Activated CD4-positive, alpha-beta T cell treated with anti-CD3 and anti-CD28 coated beads, Interleukin-2, Interleukin-4, amounts not matched to agents 100 ng/mL and 50 ng/mL, durations not matched to agents 16 hours and 8 hours (primary cell): ENCODE data around the gene TEAD1.

Experiments
- DNase-seq: peaks from one replicate; pipeline ENCODE4 v3.0.0-alpha.2; 2020; ENCODE audit warnings: low spot score

TEAD1 gene

DNA sequence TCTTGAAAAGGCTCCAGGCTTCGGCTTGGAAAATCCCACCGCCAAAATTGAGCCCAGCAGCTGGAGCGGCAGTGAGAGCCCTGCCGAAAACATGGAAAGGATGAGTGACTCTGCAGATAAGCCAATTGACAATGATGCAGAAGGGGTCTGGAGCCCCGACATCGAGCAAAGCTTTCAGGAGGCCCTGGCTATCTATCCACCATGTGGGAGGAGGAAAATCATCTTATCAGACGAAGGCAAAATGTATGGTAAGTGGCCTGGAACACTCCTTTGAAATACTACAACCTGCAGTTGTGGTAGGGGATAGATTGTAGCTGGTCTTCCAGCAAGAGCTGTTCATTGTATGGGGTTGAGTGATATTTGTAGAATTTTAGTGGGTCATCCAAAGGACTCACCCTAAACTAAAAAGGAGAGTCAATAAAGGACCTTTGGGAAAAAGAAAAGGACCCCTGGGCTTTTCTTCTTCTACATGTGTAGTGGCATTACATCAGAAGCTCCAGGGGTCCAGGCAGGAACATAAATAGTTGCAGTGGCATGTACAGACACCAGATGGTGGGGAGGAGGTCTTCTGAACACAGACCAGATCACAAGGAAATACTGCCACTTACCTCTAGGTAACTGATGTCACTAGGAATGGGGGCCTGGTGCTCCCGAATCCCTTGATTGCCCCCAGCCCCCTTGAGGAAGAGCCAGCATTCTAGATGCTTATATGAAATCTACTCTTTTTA is 90.1 kb downstream of the TEAD1 start:
- no peak for DNase-seq

DNA sequence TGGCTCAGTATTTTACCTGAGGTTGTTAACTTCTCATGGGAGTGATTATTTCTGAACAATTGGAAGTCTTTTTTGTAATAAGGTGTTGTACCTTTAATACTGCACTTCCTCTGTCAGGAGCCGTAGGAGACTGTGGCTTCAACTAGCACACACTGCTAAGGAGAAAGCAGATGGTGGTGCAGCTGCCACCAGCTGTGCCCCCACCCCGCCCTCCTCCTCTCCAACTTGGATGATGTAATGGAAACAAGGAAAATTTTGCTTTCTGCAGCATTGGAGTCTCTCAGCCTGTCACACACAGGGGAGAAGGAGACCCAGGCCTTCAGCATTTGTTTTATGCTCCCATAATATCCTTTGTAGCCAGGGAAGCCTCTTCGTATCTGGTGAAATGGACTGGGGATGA is 91.2 kb downstream of the TEAD1 start:
- no peak for DNase-seq

GRCh38 chr11:12767027-12767426 is 92.8 kb downstream of the TEAD1 start:
- DNase-seq, result no peak

DNA sequence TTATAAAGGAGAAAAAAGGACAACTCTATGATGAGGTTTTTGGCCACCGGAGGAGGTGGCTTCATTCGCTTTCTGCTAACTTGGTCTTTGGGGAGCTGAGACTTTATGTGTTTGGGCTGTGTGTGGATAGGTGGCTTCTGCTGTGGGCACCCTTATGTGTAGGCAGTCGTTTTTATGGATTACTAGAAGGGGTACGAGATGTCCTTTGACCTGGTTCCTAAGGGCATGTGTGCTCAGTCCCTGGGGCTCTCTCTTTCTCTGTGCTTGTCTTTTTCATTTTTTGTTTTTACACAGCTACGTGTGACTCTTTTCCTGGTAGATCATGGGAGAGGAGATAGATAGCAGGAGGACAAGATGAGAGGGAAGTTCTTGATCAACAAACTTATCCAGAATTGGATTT is 93.4 kb downstream of the TEAD1 start:
- DNase-seq, result no peak

GRCh38 chr11:12768726-12769673 is 94.8 kb downstream of the TEAD1 start:
- peak; percentile 39 for DNase-seq

- DNase-seq, result no peak
Measured at GRCh38 chr11:12769834-12770345, 95.7 kb downstream of the TEAD1 start.

- DNase-seq, result no peak
Measured at GRCh38 chr11:12770435-12770834, 96.2 kb downstream of the TEAD1 start.

GRCh38 chr11:12770966-12771597 is 96.9 kb downstream of the TEAD1 start:
- no peak for DNase-seq

- DNase-seq, result no peak
Measured at GRCh38 chr11:12771875-12772274, 97.7 kb downstream of the TEAD1 start.

GRCh38 chr11:12772324-12772723 is 98.1 kb downstream of the TEAD1 start:
- DNase-seq, result no peak

DNA sequence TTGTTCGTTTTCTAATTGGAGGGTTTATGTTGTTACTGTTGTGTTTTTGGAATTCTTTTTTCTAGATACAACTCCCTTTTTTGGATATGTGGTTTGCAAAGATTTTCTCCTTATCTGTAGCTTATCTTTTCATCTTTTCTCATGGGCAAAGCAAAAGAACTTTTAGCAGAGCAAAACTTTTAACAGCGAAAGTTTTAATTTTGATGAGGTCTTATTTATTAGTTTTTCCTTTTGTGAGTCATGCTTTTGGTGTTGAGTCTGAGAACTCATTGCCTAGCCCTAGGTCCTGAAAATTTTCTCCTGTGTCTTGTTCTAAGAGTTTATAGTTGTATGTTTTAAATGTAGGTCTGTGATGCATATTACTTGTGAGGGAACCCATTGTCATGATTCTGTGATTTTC is 99.4 kb downstream of the TEAD1 start:
- no peak for DNase-seq

- DNase-seq, result no peak
Measured at GRCh38 chr11:12775955-12776354, 101.7 kb downstream of the TEAD1 start.

GRCh38 chr11:12777208-12777874 is 103.1 kb downstream of the TEAD1 start:
- DNase-seq, result no peak

DNA sequence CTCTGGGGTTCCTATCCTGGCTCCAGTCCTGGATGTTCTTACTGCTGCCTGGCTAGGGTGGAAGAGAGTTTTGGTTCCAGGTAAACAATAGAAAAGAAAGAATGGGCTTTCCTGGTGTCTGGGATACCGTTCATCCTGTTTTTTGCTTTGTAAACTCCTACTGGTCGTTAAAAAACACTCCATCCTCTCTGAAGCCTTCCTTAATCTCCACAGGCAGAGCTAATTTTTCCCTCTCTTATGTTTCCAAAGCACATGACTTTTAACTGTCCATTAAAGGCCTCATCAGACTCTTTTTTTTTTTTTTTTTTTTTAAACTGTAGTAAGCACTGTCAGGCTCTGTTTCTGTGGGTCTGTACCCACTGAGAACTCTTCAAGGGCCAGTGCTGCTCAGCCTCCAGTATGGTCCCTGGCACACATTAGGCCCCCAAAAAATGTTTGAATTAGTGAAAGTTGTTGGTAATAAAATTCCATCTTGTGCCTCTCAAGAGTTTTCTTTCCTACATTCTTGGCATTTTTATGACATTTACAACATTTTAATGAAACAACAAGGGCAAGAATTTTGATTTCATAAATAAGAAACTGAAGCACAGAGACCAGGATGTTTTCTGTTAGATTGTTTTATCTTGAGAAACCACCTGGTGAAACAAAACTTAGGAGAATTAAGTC is 104.2 kb downstream of the TEAD1 start:
- no peak for DNase-seq

- no peak for DNase-seq
Measured at GRCh38 chr11:12783765-12784164, 109.5 kb downstream of the TEAD1 start.

DNA sequence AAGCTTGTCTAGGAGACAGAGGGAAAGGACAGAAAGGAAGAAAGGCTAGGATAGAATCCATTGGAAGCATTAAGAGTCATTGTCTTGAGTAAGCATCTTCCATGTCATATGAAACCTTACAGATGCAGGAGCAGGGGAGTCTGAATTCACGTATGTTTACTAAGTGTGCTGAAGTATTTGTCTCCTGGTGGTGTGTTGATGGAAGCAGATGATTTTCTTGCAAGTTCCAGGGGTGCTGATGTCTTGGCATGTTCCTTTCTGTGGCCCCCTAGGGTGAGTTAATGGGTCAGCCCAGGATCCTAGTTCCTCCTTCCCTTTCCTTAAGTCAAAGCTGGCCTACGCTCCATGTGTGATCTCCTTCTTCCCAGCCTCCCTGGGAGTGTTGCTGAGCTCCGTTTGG is 110.2 kb downstream of the TEAD1 start:
- DNase-seq, result no peak

DNA sequence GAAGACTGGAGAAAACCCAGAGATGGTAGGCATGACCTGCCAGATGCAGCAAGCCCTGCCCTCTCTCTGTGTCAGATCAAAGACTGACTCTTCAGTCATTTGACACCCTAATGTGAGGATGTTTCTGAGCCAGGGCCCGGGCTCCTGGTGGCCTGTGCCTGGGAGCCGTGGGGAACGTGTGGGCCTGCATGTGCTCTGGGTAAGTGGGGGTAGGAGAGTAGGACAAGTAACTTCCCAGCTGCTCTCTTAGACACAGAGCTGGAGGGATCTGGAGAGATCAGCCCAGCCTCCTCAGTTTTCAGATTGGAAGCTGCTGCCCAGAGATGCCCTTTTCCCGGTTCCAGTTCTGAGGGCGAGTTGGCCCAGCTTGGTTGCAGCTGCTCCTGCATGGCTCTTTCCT is 110.8 kb downstream of the TEAD1 start:
- DNase-seq, result no peak

DNA sequence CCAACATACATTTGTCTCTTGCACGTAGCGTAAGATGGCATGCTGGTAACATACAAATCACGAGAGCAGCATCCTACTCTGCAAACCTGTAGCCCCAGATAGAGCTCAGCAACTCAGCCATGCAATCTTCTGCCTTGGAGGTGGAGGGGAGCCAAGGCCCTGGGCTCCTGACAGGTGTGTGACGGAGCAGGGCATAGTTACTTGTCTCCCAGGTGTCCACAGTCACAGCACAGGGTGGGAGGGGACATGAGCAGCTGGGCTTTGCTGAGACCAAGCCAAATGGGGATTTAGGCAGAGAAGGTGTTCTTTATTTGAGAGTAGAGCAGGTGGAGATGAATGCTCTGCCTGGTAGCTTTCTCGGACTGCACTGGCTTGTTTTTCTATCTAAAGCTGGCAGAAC is 111.7 kb downstream of the TEAD1 start:
- DNase-seq, result no peak

DNA sequence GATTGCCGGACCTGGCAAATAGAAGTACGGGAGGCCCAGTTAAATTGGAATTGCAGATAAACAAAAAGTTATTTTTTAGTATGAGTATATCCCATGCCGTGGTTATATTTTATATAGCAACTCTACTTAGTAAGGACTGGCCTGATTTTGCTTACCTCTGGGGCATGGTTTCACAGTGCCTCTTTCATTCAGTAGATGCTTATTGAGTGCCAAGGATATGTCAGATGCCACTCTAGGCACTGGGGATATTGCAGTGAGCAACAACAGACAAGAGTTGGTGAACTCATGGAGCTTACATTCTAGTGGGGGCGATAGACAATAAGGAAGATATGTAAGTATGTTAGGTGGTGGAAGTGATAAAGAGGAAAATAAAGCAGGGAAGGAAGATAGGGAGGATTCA is 112.2 kb downstream of the TEAD1 start:
- DNase-seq, result no peak

DNA sequence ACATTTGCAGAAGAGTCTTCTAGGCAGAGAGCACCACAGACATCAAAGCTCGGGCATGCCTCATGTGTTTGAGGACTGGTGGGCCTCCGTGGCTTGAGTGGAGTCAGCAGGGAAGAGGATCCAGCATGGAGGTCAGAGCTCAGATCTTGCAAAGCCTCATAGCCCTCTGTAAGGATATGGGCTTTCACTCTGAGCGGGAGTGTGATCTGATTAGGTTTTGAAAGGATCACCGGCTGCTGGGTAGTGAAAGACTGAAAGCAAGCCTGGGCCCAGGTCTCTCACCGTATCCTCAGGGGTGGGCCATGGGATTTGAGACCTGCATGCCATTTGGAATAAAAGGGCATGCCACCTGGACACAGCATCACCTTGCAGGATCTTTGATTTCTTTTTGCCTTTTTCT is 112.7 kb downstream of the TEAD1 start:
- no peak for DNase-seq

DNA sequence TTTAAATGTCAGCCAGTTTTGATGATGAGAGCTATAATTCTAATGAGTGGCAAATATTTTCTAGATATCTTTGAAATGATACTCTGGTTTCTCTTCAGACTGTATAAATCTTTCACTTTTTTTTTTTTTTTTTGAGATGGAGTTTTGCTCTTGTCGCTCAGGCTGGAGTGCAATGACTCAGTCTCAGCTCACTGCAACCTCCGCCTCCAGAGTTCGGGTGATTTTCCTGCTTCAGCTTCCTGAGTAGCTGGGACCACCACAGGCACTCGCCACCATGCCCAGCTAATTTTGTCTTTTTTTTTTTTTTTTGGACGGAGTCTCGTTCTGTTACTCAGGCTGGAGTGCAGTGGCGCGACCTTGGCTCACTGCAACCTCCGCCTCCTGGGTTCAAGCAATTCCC is 113.6 kb downstream of the TEAD1 start:
- no peak for DNase-seq

- no peak for DNase-seq
Measured at GRCh38 chr11:12789054-12789453, 114.8 kb downstream of the TEAD1 start.
